ENCODE data around the gene SPG7. TPM values are rescaled to one million over a fixed set of nuclear protein-coding genes. Genes with fewer than 3 reads are reported as not detected.

The SPG7 gene
- total RNA-seq, 2 experiments from 2014 or later = 78.6 to 79.8 TPM

- H3K9me3 Mint-ChIP-seq = no peaks in the 10 kb centered on the region
- ChIA-PET CTCF (interaction anchor here (0.9 to 1.3 kb wide), 2 partner anchors 76 to 147 kb away, joined by 3 read pairs; no protein-coding TSS in a partner anchor), POLR2A (interaction anchor here (0.6 to 5.3 kb wide), 11 partner anchors 9 to 173 kb away, joined by 3 to 31 read pairs (median 3); no protein-coding TSS in a partner anchor)
- H3K4me3 Mint-ChIP-seq = peak overlapping the region; percentile 57
- peaks cover 65% of the 10 kb centered on the region for H3K36me3 Mint-ChIP-seq (ENCODE audit: low read depth)
- intact Hi-C loops (cut with micrococcal nuclease) = loop anchor here (10.0 kb wide), 1 partner anchor 131 kb away; no protein-coding TSS in a partner anchor
- no peaks in the 10 kb centered on the region for H3K27me3 Mint-ChIP-seq
- ATAC-seq = no peak
- H3K4me1 Mint-ChIP-seq (ENCODE audit: low read depth) = peaks cover 71% of the 10 kb centered on the region
- TF ChIP-seq, protein P1, sequence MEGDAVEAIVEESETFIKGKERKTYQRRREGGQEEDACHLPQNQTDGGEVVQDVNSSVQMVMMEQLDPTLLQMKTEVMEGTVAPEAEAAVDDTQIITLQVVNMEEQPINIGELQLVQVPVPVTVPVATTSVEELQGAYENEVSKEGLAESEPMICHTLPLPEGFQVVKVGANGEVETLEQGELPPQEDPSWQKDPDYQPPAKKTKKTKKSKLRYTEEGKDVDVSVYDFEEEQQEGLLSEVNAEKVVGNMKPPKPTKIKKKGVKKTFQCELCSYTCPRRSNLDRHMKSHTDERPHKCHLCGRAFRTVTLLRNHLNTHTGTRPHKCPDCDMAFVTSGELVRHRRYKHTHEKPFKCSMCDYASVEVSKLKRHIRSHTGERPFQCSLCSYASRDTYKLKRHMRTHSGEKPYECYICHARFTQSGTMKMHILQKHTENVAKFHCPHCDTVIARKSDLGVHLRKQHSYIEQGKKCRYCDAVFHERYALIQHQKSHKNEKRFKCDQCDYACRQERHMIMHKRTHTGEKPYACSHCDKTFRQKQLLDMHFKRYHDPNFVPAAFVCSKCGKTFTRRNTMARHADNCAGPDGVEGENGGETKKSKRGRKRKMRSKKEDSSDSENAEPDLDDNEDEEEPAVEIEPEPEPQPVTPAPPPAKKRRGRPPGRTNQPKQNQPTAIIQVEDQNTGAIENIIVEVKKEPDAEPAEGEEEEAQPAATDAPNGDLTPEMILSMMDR (IDR thresholded peaks at IDR 0.05) = no peak
- peak overlapping the region; percentile 88 for H3K27ac Mint-ChIP-seq
- DNase-seq = no peak
Measured at GRCh38 chr16:89485701-89486246, 22.4 kb upstream of the SPG7 start.

GRCh38 chr16:89489040-89489897 lies 18.9 kb upstream of the SPG7 start:
- intact Hi-C loops (cut with micrococcal nuclease) = loop anchor here (10.0 kb wide), 1 partner anchor 134 kb away; no protein-coding TSS in a partner anchor
- no peaks in the 10 kb centered on the region for H3K9me3 Mint-ChIP-seq
- ChIA-PET POLR2A (interaction anchor here (0.6 to 4.3 kb wide), 24 partner anchors 9 to 193 kb away, joined by 3 to 39 read pairs (median 4); partner anchors contain the start of gene SPG7), CTCF (interaction anchor here (1.2 kb wide), 1 partner anchor 22 kb away, joined by 3 read pairs; no protein-coding TSS in a partner anchor)
- peak overlapping the region; percentile 96 for H3K27ac Mint-ChIP-seq
- TF ChIP-seq, protein P1 (IDR thresholded peaks at IDR 0.05) = peak; percentile 29
- H3K4me3 Mint-ChIP-seq = peak overlapping the region; percentile 96
- H3K27me3 Mint-ChIP-seq = no peaks in the 10 kb centered on the region
- DNase-seq = peak; percentile 93
- peaks cover 60% of the 10 kb centered on the region for H3K4me1 Mint-ChIP-seq (ENCODE audit: low read depth)
- peak; percentile 32 for ATAC-seq
- peaks cover 38% of the 10 kb centered on the region for H3K36me3 Mint-ChIP-seq (ENCODE audit: low read depth)

- peaks cover 53% of the 10 kb centered on the region for H3K4me1 Mint-ChIP-seq (ENCODE audit: low read depth)
- H3K9me3 Mint-ChIP-seq = no peaks in the 10 kb centered on the region
- H3K4me3 Mint-ChIP-seq = no peak overlapping the region
- ATAC-seq = no peak
- intact Hi-C loops (cut with micrococcal nuclease) = loop anchor here (10.0 kb wide), 1 partner anchor 135 kb away; no protein-coding TSS in a partner anchor
- no peak for DNase-seq
- POLR2A ChIA-PET = interaction anchor here (1.0 to 4.3 kb wide), 11 partner anchors 9 to 82 kb away, joined by 3 to 39 read pairs (median 6); partner anchors contain the start of gene SPG7
- H3K36me3 Mint-ChIP-seq (ENCODE audit: low read depth) = peaks cover 34% of the 10 kb centered on the region
- CTCF ChIA-PET = no interaction called here
- H3K27ac Mint-ChIP-seq = no peak overlapping the region
- TF ChIP-seq, protein P1 (IDR thresholded peaks at IDR 0.05) = no peak
- no peaks in the 10 kb centered on the region for H3K27me3 Mint-ChIP-seq
Measured at GRCh38 chr16:89489898-89490438, 18.2 kb upstream of the SPG7 start.

DNA sequence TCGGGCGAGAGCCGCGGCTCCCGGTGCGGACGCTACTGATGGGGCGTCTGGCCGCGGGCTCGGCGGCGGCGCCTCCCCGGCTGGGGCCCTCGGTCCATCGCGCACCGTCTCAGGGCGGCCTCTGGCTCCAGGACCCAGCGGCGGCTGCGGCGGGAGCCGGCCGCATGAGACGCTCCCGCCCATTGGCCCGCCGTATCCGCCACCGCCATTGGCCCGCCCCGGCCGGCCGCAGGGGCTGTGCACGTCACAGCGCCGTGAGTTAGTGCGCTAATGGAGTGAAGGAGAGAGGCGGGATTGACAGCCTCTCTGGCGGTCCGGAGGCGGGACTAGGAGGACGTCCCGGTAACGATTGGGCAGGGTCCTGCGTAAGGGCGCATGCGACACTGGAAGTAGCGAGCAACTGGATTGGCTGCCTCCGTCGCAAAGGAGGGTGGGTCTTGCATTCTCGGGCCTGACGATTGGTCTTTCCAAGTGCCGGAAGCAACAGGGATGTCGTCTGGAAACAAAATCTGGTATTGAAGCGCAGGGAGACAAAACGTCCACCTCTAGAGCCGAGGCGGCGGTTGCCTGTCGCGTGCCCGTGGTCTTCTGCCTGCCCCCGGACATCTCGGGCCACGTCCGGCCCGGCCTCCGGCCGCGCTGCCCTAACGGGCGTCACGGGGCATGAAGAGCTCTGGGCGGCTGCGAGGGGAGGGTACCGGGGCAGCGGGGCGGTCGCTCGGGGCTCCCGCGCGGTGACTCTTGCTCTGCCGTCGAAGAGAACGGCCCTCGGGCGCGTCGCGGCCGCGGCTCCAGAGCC lies 17.6 kb upstream of the SPG7 start, which contains the start of gene ANKRD11:
ANKRD11 (minus strand) TSS at position 123 of the 799 bp plus-strand sequence. CDS start 173,542 bp downstream, outside the sequence.
- peaks cover 29% of the 10 kb centered on the region for H3K36me3 Mint-ChIP-seq (ENCODE audit: low read depth)
- H3K27ac Mint-ChIP-seq = peak within 1 kb of the TSS; percentile 96
- H3K9me3 Mint-ChIP-seq = no peaks in the 10 kb centered on the region
- POLR2A ChIA-PET = interaction anchor here (1.0 to 4.3 kb wide), 9 partner anchors 8 to 157 kb away, joined by 3 to 39 read pairs (median 9); partner anchors contain the start of gene SPG7
- H3K4me1 Mint-ChIP-seq (ENCODE audit: low read depth) = peaks cover 46% of the 10 kb centered on the region
- no peaks in the 10 kb centered on the region for H3K27me3 Mint-ChIP-seq
- TF ChIP-seq, protein P1 (IDR thresholded peaks at IDR 0.05) = no peak
- H3K4me3 Mint-ChIP-seq = peak within 1 kb of the TSS; percentile 96
- intact Hi-C loops (cut with micrococcal nuclease) = no loop called here
- CTCF ChIA-PET = interaction anchor here (1.2 kb wide), 1 partner anchor 215 kb away, joined by 4 read pairs; no protein-coding TSS in a partner anchor
- DNase-seq (peak; percentile 99), ATAC-seq (peak; percentile 94)
